HK-2 (cell line): ENCODE data around the gene OGN.
"Not testable (repeated sequence)": the region's sequence is repeated elsewhere in the genome, so short reads cannot be mapped to it uniquely, and the experiment has no call there.

Experiments used
- DNase-seq: peaks from one replicate; pipeline ENCODE4 v3.0.0-alpha.2; 2018; ENCODE audit not compliant: unreplicated experiment

OGN gene, protein sequence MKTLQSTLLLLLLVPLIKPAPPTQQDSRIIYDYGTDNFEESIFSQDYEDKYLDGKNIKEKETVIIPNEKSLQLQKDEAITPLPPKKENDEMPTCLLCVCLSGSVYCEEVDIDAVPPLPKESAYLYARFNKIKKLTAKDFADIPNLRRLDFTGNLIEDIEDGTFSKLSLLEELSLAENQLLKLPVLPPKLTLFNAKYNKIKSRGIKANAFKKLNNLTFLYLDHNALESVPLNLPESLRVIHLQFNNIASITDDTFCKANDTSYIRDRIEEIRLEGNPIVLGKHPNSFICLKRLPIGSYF

DNA sequence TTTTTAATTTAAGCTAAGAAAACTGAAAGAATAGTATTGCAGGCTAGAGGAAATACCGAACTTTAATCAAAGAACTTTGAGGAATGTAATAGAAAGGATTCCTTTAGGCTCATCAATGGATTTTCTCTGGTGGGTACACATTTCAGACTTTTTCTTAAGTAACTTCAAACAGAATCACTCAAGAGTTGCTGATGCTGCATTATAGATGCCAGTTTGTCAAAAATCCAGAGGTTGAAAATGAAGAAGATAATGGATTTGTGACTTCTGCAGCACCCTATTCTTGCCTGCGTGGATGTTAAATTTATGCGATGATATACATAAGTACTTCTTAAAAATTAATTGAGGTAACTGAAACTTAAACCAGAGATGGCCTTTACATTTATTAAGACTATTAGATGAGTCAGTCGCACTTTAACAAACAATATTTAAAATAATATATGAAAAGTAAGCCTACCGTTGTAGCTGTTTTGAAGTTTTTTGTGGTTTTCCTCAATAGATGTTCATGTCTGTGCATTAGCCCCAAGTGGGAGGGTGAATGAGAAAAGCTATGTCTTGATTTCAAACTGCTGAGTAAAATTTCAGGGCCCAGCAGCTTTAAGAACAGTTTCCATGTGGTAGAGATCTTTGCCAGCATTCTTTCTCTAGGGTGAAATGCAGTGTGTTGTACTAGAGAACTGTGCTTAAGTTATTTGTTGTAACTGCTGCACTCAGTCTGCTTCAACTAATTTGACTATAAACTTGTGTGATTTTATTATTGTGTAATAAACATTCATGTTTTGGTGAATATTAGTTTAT lies at the start of gene OGN:
OGN (minus strand) TSS at position 537 of the 795 bp plus-strand sequence. CDS start 1,171 bp downstream, outside the sequence.
- no peak for DNase-seq

DNA sequence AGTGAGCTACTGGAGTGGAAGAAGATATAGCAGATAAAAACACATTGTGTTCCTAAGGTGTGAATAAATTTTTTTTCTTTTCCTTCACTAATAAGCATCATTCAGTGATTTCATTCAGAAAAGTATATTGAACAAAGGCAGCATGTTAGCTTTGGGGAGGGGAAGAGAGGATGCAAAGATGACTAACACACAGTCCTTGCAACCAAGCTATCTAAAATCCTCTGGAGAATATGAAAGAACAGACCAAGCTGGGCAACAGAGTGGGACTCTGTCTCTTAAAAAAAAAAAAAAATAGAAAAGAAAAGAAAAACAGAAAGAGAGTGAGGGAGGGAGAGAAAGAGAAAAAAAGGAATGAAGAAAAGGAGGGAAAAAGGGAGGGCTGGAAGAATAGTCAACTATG lies 42.2 kb upstream of the OGN start:
- no peak for DNase-seq

DNA sequence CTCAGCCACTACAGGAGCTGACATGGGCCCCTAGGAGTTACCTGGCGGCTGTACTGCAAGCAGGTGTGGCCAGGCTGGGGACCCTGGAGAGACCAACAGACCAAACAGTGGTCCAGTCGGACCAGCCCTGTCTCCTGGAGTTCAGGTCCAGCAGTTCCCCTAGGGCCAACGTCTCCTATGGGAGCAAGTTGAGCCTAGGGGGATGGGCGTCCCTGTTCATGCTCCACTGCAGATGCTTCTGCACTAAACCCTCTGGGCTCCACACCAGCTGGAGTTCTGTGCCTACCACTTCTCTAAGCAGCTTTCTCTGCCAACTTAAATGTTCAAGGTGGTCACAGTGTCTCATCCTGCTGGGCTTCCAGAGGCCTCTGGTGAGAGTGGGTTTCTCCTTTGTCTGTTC lies 40.5 kb upstream of the OGN start:
- no peak for DNase-seq

GRCh38 chr9:92440751-92441046 lies 36.3 kb upstream of the OGN start:
- DNase-seq = no peak

DNA sequence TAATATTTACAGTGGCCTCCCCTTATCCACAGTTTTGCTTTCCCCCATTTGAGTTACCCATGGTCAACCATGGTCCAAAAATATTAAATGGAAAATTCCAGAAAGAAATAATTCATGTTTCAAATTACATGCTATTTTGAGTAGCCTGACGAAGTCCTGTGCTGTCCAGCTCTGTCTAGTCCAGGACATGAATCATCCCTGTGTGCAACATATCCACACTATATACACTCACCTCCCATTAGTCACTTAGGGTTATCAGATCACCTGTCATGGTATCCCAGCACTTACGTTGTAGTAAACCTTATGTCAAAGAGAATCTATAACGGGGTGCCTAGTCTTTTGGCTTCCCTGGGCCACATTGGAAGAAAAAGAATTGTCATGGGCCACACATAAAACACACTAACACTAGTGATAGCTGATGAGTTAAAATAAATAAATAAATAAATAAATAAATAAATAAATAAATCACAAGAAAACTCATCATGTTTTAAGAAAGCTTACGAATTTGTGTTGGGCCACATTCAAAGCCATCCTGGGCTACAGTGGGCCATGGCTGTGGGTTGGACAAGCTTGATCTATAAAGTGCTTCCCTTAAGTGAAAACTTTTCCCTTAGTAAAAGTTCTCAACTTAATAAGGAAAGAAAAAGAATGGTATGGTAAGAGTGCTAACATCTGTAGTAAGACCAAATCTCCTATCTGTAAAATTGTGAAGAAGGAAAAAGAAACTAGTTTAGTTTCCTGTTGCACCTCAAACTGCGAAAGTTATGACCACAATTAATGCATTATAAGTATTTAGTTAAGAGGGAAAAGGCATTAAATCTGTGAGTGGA lies 35.8 kb upstream of the OGN start:
- no peak for DNase-seq

DNA sequence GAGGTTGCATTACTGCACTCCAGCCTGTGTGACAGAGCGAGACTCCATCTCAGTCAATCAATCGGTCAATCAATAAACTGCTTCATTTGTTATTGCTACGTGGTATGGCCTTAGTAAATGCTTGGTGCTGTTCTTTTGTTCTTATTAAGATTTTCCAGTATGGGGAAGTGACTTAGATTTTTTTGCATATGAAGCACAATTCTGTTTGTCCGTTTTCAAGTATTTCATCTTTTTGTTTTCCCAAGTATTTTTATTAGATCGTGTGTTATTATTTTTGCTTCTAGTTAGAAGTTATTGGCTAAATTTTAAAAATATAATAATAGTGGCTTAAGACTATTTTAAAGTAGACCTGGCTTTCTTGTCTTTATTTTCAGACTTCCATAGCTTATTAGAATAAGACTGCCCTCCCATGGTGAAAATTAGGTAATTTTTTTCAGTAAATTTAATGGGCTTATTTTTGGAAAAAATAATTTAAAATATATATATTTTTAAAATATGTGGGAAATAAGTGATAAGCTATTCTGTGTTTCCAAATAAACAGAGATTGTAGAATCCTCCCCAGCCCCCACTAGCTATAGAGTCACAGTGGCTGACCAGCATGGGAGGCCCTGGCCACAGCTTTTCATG lies 34.6 kb upstream of the OGN start:
- DNase-seq = no peak

- DNase-seq = no peak
Observed at GRCh38 chr9:92435263-92435662, 30.9 kb upstream of the OGN start.

DNA sequence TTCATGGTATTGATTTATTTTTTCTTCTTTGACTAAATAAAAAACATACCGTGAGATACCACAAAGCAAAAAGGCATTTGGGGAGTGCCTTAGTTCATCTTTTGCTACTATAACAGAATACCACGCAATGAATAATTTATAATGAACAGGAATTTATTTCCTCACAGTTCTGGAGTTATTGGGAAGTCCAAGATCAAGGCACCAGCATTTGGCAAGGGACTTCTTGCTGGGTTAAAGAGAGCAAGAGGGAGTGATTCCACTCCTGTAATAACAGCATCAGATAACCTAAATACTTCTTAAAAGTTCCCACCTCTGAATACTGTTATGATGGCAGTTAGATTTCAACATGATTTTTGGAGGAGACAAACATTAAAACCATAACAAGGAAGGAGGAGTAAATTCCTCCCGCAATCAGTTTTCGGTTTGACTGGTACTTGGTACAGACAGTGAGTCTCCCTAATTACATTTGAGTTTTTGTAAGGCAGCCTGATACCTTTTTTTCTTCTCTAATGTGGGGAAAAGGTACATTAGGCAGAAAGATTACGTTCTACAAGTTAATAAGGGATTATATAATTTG lies 28.7 kb upstream of the OGN start:
- no peak for DNase-seq

DNA sequence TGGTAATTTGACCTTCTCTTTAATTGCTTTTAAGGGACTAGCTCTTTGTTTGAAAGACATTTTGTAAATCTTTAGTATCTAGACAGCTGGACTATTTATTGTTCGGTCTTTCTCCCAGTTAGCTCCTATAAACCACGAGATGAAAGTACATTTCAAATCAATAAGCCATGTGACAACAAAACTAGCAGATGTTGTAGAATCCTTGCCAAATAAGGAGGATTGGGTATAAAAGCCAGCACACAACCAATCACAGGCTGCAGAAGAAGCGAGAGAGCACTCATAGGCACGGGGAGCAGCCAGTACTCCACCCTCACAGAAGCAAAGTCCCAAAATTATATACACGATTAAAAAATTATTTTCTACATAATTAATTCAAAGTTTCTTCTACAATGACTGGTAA lies 28.0 kb upstream of the OGN start:
- no peak for DNase-seq

DNA sequence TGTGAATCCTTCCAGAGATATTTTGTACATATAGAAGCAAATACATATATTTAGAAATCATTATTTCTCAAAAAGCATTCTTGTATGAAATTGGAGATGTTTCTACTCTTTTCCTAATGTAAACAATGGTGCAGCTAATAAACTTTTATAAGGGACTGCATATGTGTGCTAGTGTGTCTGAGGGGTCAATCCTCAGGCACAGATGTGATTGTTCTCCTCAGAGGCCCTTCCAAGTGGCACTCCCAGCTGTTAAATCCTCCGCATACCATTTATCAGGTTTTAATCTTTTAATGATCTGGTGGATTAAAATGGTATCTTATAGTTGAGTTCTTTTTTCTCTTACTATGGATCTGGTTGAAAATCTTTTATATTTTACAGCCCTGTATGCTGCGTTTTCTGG lies 25.5 kb upstream of the OGN start:
- no peak for DNase-seq

DNA sequence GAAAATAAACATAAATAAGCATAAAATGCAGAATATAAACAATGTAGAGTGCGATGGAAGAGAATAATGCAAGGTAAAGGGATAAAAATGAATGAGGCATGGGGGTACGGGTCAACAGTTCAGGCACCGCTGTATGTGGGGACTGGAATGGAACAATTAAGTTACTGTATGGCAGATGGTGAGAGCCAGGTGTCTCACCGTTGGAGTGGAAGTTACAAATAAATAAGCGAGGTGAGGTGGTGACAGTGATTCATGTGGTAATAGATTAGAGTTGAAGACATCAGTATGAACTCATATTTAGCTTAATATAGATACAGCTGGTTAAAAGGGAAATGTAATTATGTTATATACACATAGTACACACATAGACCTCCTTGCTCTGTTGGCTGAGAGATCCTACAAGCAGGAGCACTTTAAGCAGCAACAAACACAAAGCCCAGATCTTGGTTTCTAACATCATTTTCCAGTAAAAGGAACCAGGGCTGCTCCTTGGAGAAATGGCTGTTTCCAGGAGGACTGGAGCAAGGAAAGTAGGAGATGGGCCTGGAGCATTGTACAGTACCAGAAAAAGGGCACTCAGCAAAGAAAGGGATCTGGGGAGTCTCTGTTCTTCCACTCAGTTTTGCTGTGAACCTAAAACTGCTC lies 22.2 kb upstream of the OGN start:
- DNase-seq = no peak

DNA sequence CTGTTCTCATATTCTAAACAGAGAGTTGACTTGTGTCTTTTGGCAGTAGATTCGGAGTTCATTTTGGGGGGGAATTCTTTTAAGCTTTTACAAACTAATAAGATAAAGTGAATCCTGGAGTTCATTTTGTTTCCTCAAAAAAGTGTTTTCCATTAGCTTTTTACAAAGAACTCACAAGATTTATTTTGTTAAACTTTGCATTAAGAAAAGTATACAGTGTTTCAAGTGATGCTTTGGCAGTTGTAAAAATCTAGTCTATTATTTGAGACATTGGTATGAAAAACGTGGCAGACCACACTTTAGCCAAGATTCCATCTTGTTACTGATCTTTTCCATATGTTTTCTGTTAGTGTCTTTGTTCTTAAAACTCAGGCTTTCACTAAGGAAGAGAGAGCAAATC lies 21.1 kb upstream of the OGN start:
- no peak for DNase-seq

DNA sequence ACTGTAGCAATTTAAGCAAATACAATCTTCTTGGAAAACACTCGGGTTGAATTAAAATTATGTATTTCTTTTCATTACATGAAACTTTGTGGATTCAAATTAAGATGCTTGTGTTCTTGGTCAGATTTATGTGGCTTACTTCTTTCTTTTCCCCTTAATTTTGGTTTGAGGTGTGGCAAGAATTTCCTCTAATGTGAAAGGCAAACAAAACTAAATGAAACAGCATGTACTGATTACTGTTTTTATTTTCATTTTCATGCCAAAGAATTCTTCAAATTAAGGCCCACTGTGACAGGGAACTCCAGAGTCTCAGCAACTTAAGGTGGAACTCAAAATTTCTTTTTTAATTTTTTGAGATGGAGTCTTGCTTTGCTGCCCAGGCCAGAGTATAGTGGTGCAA lies 20.0 kb upstream of the OGN start, which contains the start of gene OMD:
OMD (minus strand) TSS at position 132 of the 400 bp plus-strand sequence. CDS start 6,913 bp downstream, outside the sequence.
- DNase-seq = no peak

DNA sequence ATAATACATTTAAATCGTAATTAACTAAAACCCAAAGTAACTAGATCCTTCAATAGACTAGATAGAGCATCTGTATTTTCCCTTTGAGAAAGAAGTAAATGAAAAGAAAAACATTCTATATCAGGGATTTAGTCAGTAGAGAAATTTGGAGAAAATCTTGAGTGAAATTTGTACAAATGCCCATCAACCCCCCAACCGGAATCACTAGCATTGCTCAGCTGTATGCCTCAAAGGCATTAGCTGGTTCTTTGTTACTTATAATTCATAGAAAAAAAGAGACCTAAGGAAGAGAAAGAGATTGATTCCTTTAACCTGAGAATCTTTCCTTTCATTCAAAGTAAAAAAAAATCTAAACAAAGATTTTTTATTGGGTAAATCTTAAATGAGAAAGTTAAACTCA lies 19.2 kb upstream of the OGN start:
- no peak for DNase-seq

DNA sequence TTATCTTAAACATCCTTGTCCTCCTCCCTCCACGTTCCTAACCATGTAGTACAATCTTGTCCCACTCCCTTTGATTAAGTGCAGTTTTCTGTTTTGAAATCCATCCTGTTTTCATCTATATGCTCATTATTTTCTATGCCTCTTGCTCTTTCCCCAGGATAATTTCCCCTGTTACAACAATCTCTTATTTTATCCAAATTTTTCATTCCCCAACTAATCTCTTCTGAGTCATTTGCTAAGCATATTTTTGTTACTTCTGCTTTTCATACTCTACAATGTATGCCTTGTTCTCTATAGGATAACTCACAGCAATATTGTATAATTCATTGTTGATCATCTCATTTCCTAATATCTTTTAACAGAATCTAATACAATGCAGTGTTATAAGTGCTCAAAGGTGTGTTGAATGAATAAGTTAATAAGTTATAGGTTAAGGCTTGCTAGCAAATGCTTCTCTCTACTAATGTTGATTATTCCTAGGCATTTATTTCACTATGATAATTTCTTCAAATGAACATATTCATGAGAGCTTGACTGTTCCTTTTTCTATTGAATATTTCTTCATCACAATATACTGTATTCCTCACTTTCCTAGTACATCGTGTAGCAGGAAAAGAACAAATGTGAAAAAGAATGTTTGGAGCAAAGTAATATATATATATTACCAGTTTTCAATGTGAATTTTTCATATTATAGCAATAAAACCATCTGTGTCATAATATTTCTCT lies 18.4 kb upstream of the OGN start:
- DNase-seq = no peak

DNA sequence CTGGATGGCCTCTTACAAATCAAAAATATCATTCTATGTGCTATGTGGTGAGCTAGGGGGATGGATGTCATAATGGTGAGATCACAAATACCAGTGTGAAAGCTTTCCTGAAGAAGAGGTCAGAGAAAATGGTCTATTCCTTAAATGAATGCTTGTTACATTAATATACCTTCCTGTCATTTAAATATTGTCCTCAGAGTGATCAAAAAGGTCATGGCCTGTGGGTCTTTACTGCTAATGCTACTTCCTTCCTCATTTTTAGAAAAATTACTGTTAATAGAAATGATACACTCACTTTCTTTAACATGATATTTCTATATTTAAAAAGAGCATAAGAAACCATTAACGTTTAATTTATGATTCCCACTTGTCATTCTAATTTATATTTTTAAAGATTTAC lies 10.2 kb upstream of the OGN start:
- DNase-seq = no peak

- not testable (repeated sequence) for DNase-seq
Observed at GRCh38 chr9:92411157-92411556, 6.8 kb upstream of the OGN start.

DNA sequence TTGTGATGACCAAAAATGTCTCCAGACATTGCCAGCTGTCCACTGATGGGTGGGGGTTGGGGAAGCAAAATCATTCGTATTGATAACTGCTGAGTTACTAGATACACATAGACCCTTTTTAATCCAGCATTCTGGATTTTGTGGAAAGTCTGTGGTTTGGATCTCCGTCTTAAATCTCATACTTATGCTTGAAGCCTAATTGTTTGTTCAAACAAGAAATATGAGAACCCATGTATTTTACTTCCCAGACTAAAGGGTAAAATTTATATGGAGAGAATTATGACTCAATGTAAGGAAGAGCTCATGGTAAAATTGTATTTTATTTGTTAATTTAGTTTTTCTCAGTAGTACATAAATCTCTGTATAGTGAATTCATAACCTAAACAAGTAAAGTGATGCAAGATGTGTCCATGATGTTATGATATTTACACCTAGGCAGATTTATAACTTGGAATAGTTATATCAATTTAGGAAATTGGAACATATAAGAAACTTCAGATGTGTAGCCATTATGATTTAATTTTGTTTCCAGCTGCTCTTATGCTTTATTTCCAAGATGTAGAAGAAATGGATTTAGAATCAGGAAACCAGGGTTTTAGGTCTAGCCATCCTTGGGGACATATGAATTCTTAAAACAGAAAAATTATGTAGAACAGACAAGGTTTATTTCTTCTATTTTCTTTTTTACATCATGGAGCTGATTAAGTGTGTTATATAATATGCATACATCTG lies 4.5 kb upstream of the OGN start:
- no peak for DNase-seq

DNA sequence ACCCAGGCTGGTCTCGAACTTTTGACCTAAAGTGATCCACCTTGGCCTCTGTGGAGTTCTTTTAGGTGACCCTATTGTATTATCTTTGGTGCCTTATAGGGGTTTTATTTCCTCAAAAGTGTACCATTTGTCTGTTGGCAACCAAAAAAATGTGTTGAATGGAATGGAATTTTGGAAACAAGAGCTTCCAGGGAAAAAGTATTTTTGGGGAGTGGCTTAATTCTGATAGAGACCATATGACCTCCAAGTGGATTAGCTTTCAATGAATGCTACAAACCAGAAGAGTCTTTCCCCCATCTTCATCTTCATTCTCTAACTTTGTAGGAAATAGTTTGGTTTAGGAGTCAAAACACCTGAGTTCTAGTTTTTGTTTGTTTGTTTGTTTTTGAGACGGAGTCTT lies 3.4 kb upstream of the OGN start:
- DNase-seq = no peak

- DNase-seq = no peak
Observed at GRCh38 chr9:92406477-92406876, 2.1 kb upstream of the OGN start.
